ENCODE measurements around the gene EPB41L5. TPM values are rescaled to one million over a fixed set of nuclear protein-coding genes. Genes with fewer than 3 reads are reported as not detected.
"Not testable (repeated sequence)": the region's sequence is repeated elsewhere in the genome, so short reads cannot be mapped to it uniquely, and the experiment has no call there.

The EPB41L5 gene
- total and polyA plus RNA-seq, 2 experiments from 2014 or later: 31.1 to 41.7 TPM

DNA sequence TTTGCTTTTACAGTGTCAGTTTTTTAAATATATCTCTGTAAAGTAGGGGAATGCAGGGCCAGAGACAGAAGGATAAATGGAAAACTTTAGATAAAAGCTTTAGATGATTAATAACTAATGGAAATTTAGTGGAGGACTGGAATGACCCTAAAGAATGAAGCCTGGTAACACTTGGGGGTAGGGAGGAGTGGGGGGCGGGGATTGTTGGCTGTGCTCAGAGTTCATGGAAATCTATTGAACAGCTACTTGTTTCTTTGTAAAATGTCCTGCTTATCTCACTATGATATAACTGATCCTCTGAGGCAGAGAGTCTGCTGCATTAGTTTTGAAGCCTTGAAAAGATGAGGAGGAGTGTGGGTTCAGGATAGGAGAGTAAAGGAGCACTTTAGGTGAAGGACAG lies 119.8 kb downstream of the EPB41L5 start:
- H3K4me2 ChIP-seq: no peak overlapping the region

DNA sequence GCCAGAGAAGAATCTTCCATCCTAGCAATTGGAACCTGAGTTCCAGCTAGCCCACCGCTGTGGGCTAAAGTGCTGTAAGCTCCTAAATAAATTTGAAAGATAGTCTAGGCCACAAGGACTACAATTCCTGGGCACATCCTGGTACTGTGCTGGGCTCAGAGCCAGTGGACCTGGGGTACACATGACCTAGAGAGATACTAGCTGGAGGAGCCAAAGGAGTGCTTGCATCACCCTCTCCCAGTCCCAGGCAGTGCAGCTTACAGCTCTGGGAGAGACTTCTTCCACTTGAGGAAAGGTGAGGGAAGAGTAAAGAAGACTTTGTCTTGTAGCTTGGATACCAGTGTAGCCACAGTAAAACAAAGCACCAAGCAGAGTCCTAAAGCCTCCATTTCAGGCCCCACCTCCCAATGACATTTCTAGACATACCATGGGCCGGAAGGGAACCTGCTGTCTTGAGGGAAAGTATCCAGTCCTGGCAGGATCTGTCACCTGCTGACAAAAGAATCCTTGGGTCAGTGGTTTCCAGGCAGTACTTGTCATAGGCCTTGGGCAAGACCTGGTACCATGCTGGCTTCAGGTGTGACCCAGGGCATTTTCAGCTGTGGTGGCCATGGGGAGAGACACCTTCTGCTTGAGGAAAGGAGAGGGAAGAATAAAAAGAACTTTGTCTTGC lies 120.8 kb downstream of the EPB41L5 start:
- DNase-seq (ENCODE audit: low spot score): no peak
- H3K4me2 ChIP-seq: no peak overlapping the region
- H3K9me3 ChIP-seq (ENCODE audit: low read depth): no peaks in the 10 kb centered on the region
- no peaks in the 10 kb centered on the region for H3K9me2 ChIP-seq (replicated peaks; ENCODE audit: insufficient read depth)
- no peaks in the 10 kb centered on the region for H4K20me1 ChIP-seq (ENCODE audit: insufficient read depth, poor library complexity, severe bottlenecking)
- H3K4me1 ChIP-seq (ENCODE audit: insufficient read depth): no peaks in the 10 kb centered on the region
- no peaks in the 10 kb centered on the region for H3K27me3 ChIP-seq
- 95% methylated on average over 2 of the region's 2 CpGs for WGBS (ENCODE audit: low lambda C conversion rate, missing lambda C conversion rate)
- no peak overlapping the region for H3K27ac ChIP-seq
- H3K36me3 ChIP-seq (replicated peaks; ENCODE audit: insufficient read depth, low read depth): peaks cover 4% of the 10 kb centered on the region
- H3K79me2 ChIP-seq: no peaks in the 10 kb centered on the region
- H2AFZ ChIP-seq: no peak overlapping the region
- no peak overlapping the region for H3K4me3 ChIP-seq
- TF ChIP-seq EZH2phosphoT487 (IDR thresholded peaks at IDR 0.05; ENCODE audit: low read depth, severe bottlenecking, unreplicated experiment) (no peak), CTCF (IDR thresholded peaks at IDR 0.05; ENCODE audit: poor library complexity) (no peak), EZH2 (IDR thresholded peaks at IDR 0.05; ENCODE audit: borderline replicate concordance) (no peak)

More for the DNA sequence above, 119.8 kb downstream of the EPB41L5 start:
- 88% methylated on average over 1 of the region's 1 CpG for WGBS (ENCODE audit: low lambda C conversion rate, missing lambda C conversion rate)
- Histone ChIP-seq H3K36me3 (replicated peaks; ENCODE audit: insufficient read depth, low read depth) (peaks cover 4% of the 10 kb centered on the region), H3K4me1 (ENCODE audit: insufficient read depth) (no peaks in the 10 kb centered on the region), H2AFZ (no peak overlapping the region), H3K9me3 (ENCODE audit: low read depth) (no peaks in the 10 kb centered on the region), H3K9me2 (replicated peaks; ENCODE audit: insufficient read depth) (no peaks in the 10 kb centered on the region), H4K20me1 (ENCODE audit: insufficient read depth, poor library complexity, severe bottlenecking) (no peaks in the 10 kb centered on the region), H3K27me3 (no peaks in the 10 kb centered on the region), H3K79me2 (no peaks in the 10 kb centered on the region), H3K27ac (no peak overlapping the region), H3K4me3 (no peak overlapping the region)
- DNase-seq (ENCODE audit: low spot score): no peak
- TF ChIP-seq EZH2phosphoT487 (IDR thresholded peaks at IDR 0.05; ENCODE audit: low read depth, severe bottlenecking, unreplicated experiment) (no peak), CTCF (IDR thresholded peaks at IDR 0.05; ENCODE audit: poor library complexity) (no peak), EZH2 (IDR thresholded peaks at IDR 0.05; ENCODE audit: borderline replicate concordance) (no peak)

DNA sequence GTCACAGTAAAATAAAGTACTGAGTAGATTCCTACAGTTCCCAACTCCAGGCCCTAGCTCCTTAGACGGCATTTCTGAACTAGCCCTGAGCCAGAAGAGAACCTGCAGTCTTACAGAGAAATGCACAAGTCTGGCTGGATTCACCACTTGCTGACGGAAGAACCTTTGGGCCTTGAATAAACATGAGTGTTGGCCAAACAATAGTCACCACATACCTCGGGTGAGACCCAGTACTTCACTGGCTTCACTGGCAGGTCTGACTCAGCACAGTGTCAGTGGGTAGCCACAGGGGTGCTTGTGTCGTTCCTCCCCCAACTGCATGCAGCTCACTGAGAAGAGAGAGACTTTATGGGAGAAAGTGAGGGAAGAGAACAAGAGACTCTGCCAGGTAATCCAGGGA lies 121.4 kb downstream of the EPB41L5 start:
- no peak for TF ChIP-seq EZH2phosphoT487 (IDR thresholded peaks at IDR 0.05; ENCODE audit: low read depth, severe bottlenecking, unreplicated experiment)
- no peak for TF ChIP-seq EZH2 (IDR thresholded peaks at IDR 0.05; ENCODE audit: borderline replicate concordance)
- no peak for TF ChIP-seq CTCF (IDR thresholded peaks at IDR 0.05; ENCODE audit: poor library complexity)
- 76% methylated on average over 4 of the region's 4 CpGs for WGBS (ENCODE audit: low lambda C conversion rate, missing lambda C conversion rate)
- Histone ChIP-seq H3K36me3 (replicated peaks; ENCODE audit: insufficient read depth, low read depth) (peaks cover 4% of the 10 kb centered on the region), H3K9me3 (ENCODE audit: low read depth) (no peaks in the 10 kb centered on the region), H3K9me2 (replicated peaks; ENCODE audit: insufficient read depth) (no peaks in the 10 kb centered on the region), H3K4me2 (no peak overlapping the region), H2AFZ (no peak overlapping the region), H3K27ac (no peak overlapping the region), H3K27me3 (no peaks in the 10 kb centered on the region), H3K4me1 (ENCODE audit: insufficient read depth) (no peaks in the 10 kb centered on the region), H4K20me1 (ENCODE audit: insufficient read depth, poor library complexity, severe bottlenecking) (no peaks in the 10 kb centered on the region), H3K79me2 (no peaks in the 10 kb centered on the region), H3K4me3 (no peak overlapping the region)
- DNase-seq (ENCODE audit: low spot score): no peak

DNA sequence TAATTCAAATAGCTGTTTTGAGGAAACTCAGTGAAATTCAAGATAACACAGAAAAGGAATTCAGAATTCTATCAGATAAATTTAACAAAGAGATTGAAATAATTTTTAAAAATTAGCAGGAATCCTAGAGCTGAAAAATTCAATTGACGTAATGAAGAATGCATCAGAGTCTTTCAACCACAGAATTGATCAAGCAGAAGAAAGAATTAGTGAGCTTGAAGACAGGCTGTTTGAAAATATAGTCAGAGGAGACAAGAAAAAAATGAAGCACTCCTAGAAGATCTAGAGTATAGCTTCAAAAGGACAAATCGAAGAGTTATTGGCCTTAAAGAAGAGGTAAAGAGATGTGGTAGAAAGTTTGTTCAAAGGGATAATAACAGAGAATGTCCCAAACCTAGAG lies 122.1 kb downstream of the EPB41L5 start:
- not testable (repeated sequence) for DNase-seq (ENCODE audit: low spot score); H3K79me2 ChIP-seq; H3K9me2 ChIP-seq (replicated peaks; ENCODE audit: insufficient read depth); H3K36me3 ChIP-seq (replicated peaks; ENCODE audit: insufficient read depth, low read depth); H3K9me3 ChIP-seq (ENCODE audit: low read depth); H4K20me1 ChIP-seq (ENCODE audit: insufficient read depth, poor library complexity, severe bottlenecking); H3K4me2 ChIP-seq; H3K4me3 ChIP-seq; H3K27ac ChIP-seq; H2AFZ ChIP-seq; H3K4me1 ChIP-seq (ENCODE audit: insufficient read depth); H3K27me3 ChIP-seq
- WGBS (ENCODE audit: low lambda C conversion rate, missing lambda C conversion rate): 100% methylated on average over 2 of the region's 2 CpGs

Data from hepatocyte (in vitro differentiated cells).